RWPE2 (cell line): ENCODE measurements around the gene BEGAIN.
A peak's percentile ranks its signal among the peaks of the same experiment; 100 is the strongest.

Experiments used
- ATAC-seq: fragments of 200-7000 bp; cut with Tn5 transposase; 3 replicates; pipeline ENCODE4 v1.9.1; 2021; ENCODE audit warnings: low read depth
- DNase-seq: peaks from one replicate; pipeline ENCODE4 v3.0.0-alpha.2; 2020; ENCODE audit warnings: low spot score
- H3K27ac ChIP-seq: fragments of 450-650 bp; 2 replicates; pipeline ENCODE4 v1.5.1; 2017; ENCODE audit warnings: mild to moderate bottlenecking; ENCODE audit not compliant: poor library complexity, severe bottlenecking
- H3K27me3 ChIP-seq: fragments of 250-450 bp; sonication (Bioruptor Pico); 2 replicates; pipeline ENCODE4 v1.5.1; 2021; ENCODE audit warnings: mild to moderate bottlenecking, moderate library complexity; ENCODE audit not compliant: insufficient read depth, poor library complexity, severe bottlenecking
- H3K36me3 ChIP-seq: fragments of 250-450 bp; sonication (Bioruptor Pico); 2 replicates; pipeline ENCODE4 v1.5.1; 2020; ENCODE audit warnings: low read depth, mild to moderate bottlenecking, moderate library complexity
- H3K4me1 ChIP-seq: fragments of 250-450 bp; sonication (Bioruptor Pico); 2 replicates; pipeline ENCODE4 v1.5.1; 2021; ENCODE audit warnings: mild to moderate bottlenecking, moderate library complexity; ENCODE audit not compliant: insufficient read depth, poor library complexity, severe bottlenecking
- H3K4me3 ChIP-seq: fragments of 250-450 bp; sonication (Bioruptor Pico); 2 replicates; pipeline ENCODE4 v1.5.1; 2021; ENCODE audit warnings: mild to moderate bottlenecking, moderate library complexity; ENCODE audit not compliant: severe bottlenecking
- H3K9me3 ChIP-seq: fragments of 250-450 bp; sonication (Bioruptor Pico); 2 replicates; pipeline ENCODE4 v1.5.1; 2021; ENCODE audit warnings: mild to moderate bottlenecking, moderate library complexity; ENCODE audit not compliant: severe bottlenecking
- TF ChIP-seq, protein P1 (sequence below): fragments of 450-650 bp; IDR thresholded peaks from one replicate; pipeline ENCODE4 v1.5.1; 2017; ENCODE audit warnings: mild to moderate bottlenecking, moderate library complexity; ENCODE audit not compliant: poor library complexity, severe bottlenecking

The BEGAIN gene

DNA sequence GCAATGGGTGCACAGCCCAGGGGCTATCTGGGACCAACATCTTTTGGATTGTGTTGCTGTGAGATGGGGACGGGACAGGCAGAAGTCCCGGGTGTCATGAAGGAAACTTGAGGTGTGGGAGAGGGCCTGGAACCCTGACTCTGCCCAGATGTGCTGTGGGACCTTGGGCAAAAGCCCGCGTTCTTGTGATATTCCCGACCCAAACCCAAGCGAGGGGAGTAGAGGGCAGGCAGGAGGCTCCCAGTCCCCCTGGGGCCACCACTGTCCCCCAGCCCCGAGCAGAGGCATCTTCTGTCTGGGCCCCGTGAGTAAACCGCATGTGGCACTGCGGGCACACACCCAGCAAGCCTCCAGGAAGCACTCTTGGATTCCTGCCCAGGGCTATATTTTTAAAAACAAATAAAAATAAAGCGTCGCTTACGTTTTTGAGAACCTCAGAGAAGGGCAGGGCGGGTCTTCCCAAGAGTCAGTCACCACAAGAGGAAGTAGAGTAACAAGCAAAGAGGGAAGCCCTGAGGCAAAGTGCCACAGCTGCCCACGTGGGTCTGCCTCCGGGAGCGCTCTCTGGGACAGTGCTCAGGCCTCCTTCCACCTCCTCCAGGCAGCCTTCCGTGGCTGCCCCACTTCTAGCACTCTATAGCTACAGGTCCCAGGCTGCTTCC, 39.5 kb downstream of the BEGAIN start:
- H3K27ac ChIP-seq: peak overlapping the region; percentile 35
- H3K27me3 ChIP-seq: no peaks in the 10 kb centered on the region
- no peaks in the 10 kb centered on the region for H3K9me3 ChIP-seq
- ATAC-seq (peak; percentile 59), DNase-seq (no peak)
- no peaks in the 10 kb centered on the region for H3K36me3 ChIP-seq
- TF ChIP-seq, protein P1, sequence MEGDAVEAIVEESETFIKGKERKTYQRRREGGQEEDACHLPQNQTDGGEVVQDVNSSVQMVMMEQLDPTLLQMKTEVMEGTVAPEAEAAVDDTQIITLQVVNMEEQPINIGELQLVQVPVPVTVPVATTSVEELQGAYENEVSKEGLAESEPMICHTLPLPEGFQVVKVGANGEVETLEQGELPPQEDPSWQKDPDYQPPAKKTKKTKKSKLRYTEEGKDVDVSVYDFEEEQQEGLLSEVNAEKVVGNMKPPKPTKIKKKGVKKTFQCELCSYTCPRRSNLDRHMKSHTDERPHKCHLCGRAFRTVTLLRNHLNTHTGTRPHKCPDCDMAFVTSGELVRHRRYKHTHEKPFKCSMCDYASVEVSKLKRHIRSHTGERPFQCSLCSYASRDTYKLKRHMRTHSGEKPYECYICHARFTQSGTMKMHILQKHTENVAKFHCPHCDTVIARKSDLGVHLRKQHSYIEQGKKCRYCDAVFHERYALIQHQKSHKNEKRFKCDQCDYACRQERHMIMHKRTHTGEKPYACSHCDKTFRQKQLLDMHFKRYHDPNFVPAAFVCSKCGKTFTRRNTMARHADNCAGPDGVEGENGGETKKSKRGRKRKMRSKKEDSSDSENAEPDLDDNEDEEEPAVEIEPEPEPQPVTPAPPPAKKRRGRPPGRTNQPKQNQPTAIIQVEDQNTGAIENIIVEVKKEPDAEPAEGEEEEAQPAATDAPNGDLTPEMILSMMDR: peak; percentile 20
- H3K4me3 ChIP-seq: no peak overlapping the region
- H3K4me1 ChIP-seq: peaks cover 12% of the 10 kb centered on the region

DNA sequence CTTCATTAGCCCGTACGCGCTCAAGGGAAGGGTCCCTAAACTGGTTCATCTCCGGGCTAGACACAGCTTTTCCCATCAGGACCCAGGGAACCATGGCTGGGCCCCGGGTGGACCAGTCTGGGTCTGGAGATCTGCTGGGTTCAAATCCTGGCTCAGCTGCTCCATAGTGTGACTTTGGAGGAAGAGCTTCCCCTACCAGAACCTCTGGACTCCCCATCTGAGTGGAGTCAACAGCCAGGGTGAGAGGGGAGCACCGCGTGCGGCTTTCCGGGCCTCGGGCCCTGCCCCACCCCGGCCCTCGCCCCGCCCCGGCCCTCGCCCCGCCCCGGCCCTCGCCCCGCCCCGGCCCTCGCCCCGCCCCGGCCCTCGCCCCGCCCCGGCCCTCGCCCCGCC, 41.2 kb downstream of the BEGAIN start:
- Histone ChIP-seq H3K4me1 (peaks cover 12% of the 10 kb centered on the region), H3K4me3 (no peak overlapping the region)
- ATAC-seq: peak; percentile 19

DNA sequence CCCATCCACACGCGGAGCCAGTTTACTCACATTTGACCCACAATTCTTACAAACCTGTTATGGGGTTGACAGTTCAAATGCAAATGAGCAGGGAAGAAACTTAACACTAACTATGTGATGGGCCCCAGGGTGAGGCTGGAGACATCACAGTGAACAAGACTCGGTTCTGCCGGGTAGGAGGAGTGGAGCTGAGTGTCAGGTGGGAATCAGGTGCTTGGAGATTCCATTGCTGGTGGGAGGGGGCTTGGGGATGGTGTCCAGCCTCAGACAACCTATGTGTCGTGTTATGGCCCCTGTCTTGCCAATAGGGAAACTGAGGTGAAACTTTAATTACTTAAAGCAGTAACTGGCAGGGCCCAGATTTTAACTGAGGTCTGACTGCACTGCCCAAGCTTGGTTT, 41.9 kb downstream of the BEGAIN start:
- DNase-seq (no peak), ATAC-seq (no peak)
- no peak overlapping the region for H3K27ac ChIP-seq
- H3K9me3 ChIP-seq: no peaks in the 10 kb centered on the region
- H3K36me3 ChIP-seq: no peaks in the 10 kb centered on the region
- H3K4me1 ChIP-seq: peaks cover 12% of the 10 kb centered on the region
- H3K4me3 ChIP-seq: no peak overlapping the region
- H3K27me3 ChIP-seq: no peaks in the 10 kb centered on the region
- TF ChIP-seq, protein P1: no peak

More for the DNA sequence above, 41.2 kb downstream of the BEGAIN start:
- no peak overlapping the region for H3K27ac ChIP-seq
- H3K36me3 ChIP-seq: no peaks in the 10 kb centered on the region
- no peaks in the 10 kb centered on the region for H3K27me3 ChIP-seq
- DNase-seq: no peak
- H3K9me3 ChIP-seq: no peaks in the 10 kb centered on the region
- TF ChIP-seq, protein P1: no peak

DNA sequence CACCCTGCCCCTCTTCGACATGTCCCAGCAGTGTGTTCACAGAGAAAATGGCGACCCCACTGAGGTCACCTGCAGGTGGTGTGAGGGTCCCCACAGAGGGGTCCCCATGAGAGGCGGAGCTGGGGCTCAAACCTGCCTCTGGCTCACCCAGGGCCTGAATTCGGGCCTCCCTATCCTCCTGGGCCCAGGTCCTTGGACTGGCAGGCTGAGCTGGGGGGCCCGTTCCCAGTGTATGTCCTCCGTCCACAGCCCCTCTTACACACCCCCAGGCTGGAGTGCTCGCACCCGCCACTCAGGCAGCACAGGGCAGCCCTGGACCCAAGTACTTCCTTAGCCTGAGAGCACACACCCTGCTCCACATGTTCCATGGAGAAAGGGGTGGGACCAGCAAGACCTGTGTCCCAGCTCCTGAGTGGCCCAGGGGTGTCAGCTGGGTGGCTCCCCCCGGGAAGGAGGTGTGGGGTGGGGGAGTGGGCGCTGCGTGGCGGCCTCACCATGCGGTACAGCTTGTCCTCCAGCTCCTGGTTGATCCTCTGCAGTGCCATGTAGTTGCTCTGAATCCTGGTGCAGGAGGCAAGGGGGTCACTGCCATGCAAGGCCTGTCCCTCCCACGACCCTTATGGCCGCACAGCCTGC, 42.6 kb downstream of the BEGAIN start:
- TF ChIP-seq, protein P1: no peak
- DNase-seq (no peak), ATAC-seq (no peak)
- H3K27me3 ChIP-seq: no peaks in the 10 kb centered on the region
- H3K4me3 ChIP-seq: no peak overlapping the region
- H3K4me1 ChIP-seq: peaks cover 12% of the 10 kb centered on the region
- no peaks in the 10 kb centered on the region for H3K36me3 ChIP-seq
- H3K9me3 ChIP-seq: no peaks in the 10 kb centered on the region
- no peak overlapping the region for H3K27ac ChIP-seq
